ENCODE data around the gene STAT5A.

GRCh38 chr17:42270596-42270995 is 17.7 kb upstream of the STAT5A start:
- no peak for TF ChIP-seq CTCF (conservative IDR thresholded peaks at IDR 0.05 in 1 of 2, IDR thresholded peaks at IDR 0.05 in 1 of 2; ENCODE audit: extremely low read depth in 1 of 2, insufficient read depth in 1 of 2, low read depth in 1 of 2, low read length in 2 of 2)
- no peak for TF ChIP-seq EZH2 (IDR thresholded peaks at IDR 0.05; ENCODE audit: borderline replicate concordance, low read length)

All from mammary epithelial cell (primary cell).